ENCODE measurements around the gene PRKAG2. TPM values are rescaled to one million over a fixed set of nuclear protein-coding genes. Genes with fewer than 3 reads are reported as not detected.
A peak's percentile ranks its signal among the peaks of the same experiment; 100 is the strongest.
"Not testable (repeated sequence)": the region's sequence is repeated elsewhere in the genome, so short reads cannot be mapped to it uniquely, and the experiment has no call there.

PRKAG2 gene
- total RNA-seq, 2 donors from 2014 or later, result 21.6 to 31.7 TPM

- no peaks in the 10 kb centered on the region for H3K36me3 Mint-ChIP-seq (ENCODE audit: low read depth)
- no peaks in the 10 kb centered on the region for H3K27me3 Mint-ChIP-seq
- H3K4me3 Mint-ChIP-seq, result no peak overlapping the region
- H3K27ac Mint-ChIP-seq, result peak overlapping the region; percentile 47
- no peak for ATAC-seq (replicated peaks)
- H3K9me3 Mint-ChIP-seq, result no peaks in the 10 kb centered on the region
- H3K4me1 Mint-ChIP-seq, result peaks cover 14% of the 10 kb centered on the region
Observed at GRCh38 chr7:151836191-151836926, 40.6 kb downstream of the PRKAG2 start.

GRCh38 chr7:151835636-151836035, 41.3 kb downstream of the PRKAG2 start:
- Mint-ChIP-seq H3K27ac (peak overlapping the region; percentile 47), H3K36me3 (ENCODE audit: low read depth) (no peaks in the 10 kb centered on the region), H3K9me3 (no peaks in the 10 kb centered on the region), H3K4me1 (peaks cover 14% of the 10 kb centered on the region), H3K27me3 (no peaks in the 10 kb centered on the region), H3K4me3 (no peak overlapping the region)
- ATAC-seq (replicated peaks), result no peak

- Mint-ChIP-seq H3K9me3 (no peaks in the 10 kb centered on the region), H3K36me3 (ENCODE audit: low read depth) (no peaks in the 10 kb centered on the region), H3K27me3 (no peaks in the 10 kb centered on the region), H3K27ac (peak overlapping the region; percentile 51), H3K4me3 (peak overlapping the region; percentile 27), H3K4me1 (peaks cover 11% of the 10 kb centered on the region)
- peak; percentile 23 for ATAC-seq (replicated peaks)
Observed at GRCh38 chr7:151834271-151835035, 42.5 kb downstream of the PRKAG2 start.

GRCh38 chr7:151833691-151834090, 43.2 kb downstream of the PRKAG2 start:
- Mint-ChIP-seq H3K36me3 (ENCODE audit: low read depth) (no peaks in the 10 kb centered on the region), H3K4me3 (peak overlapping the region; percentile 27), H3K27ac (peak overlapping the region; percentile 51), H3K27me3 (no peaks in the 10 kb centered on the region), H3K4me1 (peaks cover 16% of the 10 kb centered on the region), H3K9me3 (no peaks in the 10 kb centered on the region)
- ATAC-seq (replicated peaks), result no peak

DNA sequence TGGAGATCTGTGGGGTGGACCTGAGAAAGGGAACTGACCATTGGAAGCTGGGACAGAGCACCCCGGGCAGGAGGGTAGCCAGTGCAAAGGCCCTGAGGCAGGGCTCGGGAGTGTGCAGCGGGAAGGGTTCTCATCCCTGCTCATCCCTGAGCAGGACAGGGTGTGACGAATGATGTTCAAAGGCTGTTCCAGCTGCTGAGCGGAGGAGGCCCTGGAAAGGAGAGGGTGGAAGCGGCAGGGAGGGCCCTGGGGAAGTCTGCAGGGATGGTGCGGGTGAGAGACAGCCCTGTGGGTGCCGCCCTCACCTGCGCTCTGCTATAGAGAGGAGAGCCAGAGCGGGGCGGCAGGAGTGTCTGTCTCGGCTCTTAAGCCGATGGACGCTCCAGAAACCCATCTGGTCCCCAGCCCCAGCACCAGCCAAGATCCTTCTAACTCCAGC, 43.7 kb downstream of the PRKAG2 start:
- Mint-ChIP-seq H3K27me3 (no peaks in the 10 kb centered on the region), H3K4me1 (peaks cover 16% of the 10 kb centered on the region), H3K36me3 (ENCODE audit: low read depth) (no peaks in the 10 kb centered on the region), H3K27ac (peak overlapping the region; percentile 60), H3K9me3 (no peaks in the 10 kb centered on the region), H3K4me3 (no peak overlapping the region)
- ATAC-seq (replicated peaks), result no peak

GRCh38 chr7:151832656-151833055, 44.3 kb downstream of the PRKAG2 start:
- peaks cover 19% of the 10 kb centered on the region for H3K4me1 Mint-ChIP-seq
- H3K36me3 Mint-ChIP-seq (ENCODE audit: low read depth), result no peaks in the 10 kb centered on the region
- no peaks in the 10 kb centered on the region for H3K9me3 Mint-ChIP-seq
- no peak overlapping the region for H3K4me3 Mint-ChIP-seq
- no peaks in the 10 kb centered on the region for H3K27me3 Mint-ChIP-seq
- no peak for ATAC-seq (replicated peaks)
- H3K27ac Mint-ChIP-seq, result peak overlapping the region; percentile 60

DNA sequence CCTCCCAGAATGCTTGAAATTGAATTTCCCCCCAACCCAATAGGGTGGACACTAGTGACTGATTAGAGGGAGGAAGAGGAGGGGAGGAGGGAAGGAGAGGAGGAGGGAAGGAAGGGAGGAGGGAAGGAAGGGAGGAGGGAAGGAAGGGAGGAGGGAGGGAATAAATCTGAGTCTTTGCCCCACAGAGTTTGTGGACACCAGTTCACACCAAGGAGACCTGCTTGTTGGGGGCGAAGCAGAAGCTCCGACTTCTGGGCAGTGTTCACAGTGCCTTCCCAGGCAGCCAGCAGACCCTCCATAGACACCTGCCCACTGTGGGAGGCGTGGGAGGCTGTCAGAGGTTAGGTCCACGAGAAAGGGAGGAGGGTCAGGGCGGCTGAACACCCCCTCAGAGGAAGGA, 44.8 kb downstream of the PRKAG2 start:
- Mint-ChIP-seq H3K27ac (no peak overlapping the region), H3K4me1 (peaks cover 20% of the 10 kb centered on the region), H3K9me3 (no peaks in the 10 kb centered on the region)

GRCh38 chr7:151831606-151832005, 45.3 kb downstream of the PRKAG2 start:
- no peak overlapping the region for H3K27ac Mint-ChIP-seq
- no peak overlapping the region for H3K4me3 Mint-ChIP-seq
- no peaks in the 10 kb centered on the region for H3K27me3 Mint-ChIP-seq
- H3K4me1 Mint-ChIP-seq, result peaks cover 22% of the 10 kb centered on the region
- no peaks in the 10 kb centered on the region for H3K9me3 Mint-ChIP-seq
- no peak for ATAC-seq (replicated peaks)
- no peaks in the 10 kb centered on the region for H3K36me3 Mint-ChIP-seq (ENCODE audit: low read depth)

More for the DNA sequence above, 44.8 kb downstream of the PRKAG2 start:
- no peak overlapping the region for H3K4me3 Mint-ChIP-seq
- H3K36me3 Mint-ChIP-seq (ENCODE audit: low read depth), result no peaks in the 10 kb centered on the region
- no peak for ATAC-seq (replicated peaks)
- H3K27me3 Mint-ChIP-seq, result no peaks in the 10 kb centered on the region

GRCh38 chr7:151830121-151830830, 46.6 kb downstream of the PRKAG2 start:
- H3K27me3 Mint-ChIP-seq, result no peaks in the 10 kb centered on the region
- no peaks in the 10 kb centered on the region for H3K9me3 Mint-ChIP-seq
- ATAC-seq (replicated peaks), result no peak
- H3K36me3 Mint-ChIP-seq (ENCODE audit: low read depth), result no peaks in the 10 kb centered on the region
- H3K4me3 Mint-ChIP-seq, result no peak overlapping the region
- no peak overlapping the region for H3K27ac Mint-ChIP-seq
- peaks cover 25% of the 10 kb centered on the region for H3K4me1 Mint-ChIP-seq

DNA sequence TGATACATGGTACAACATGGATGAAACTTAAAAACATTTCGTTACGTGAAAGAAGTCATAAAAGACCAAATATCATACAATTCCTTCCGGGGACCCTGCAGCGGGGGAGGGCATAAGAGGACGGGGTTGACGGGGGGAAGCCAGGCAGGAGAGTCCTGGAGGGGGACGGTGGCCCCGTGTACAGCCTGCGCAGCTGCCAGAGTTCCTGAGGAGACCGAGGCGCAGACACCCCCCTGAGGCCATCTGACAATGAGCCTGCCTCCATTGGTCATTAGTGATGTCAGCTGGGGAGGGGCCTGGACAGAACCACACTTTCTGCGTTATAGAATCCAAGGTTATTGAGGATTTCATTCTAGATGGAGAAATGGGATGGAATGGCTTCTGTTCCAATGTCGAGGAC, 47.2 kb downstream of the PRKAG2 start:
- ATAC-seq (replicated peaks), result no peak
- no peaks in the 10 kb centered on the region for H3K36me3 Mint-ChIP-seq (ENCODE audit: low read depth)
- no peaks in the 10 kb centered on the region for H3K27me3 Mint-ChIP-seq

DNA sequence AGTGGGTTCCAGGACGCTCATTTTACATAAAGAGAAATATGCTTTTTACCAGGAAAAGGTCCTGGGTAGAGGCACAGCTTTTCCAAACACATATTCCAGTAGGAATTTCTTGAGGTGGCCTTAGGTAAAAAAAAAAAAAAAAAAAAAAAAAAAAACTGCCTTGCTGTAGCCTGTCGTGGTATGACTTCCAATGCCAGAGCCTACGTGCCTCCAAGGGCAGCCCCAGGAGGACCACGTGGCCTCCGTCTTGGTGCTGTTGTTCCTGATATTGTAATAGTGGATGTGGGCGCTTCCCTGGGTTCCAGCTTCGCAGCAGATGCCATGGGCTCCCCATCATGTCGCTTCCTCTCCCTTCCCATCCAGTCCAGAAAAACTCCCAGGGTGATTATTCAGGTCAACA, 49.3 kb downstream of the PRKAG2 start:
- Mint-ChIP-seq H3K9me3 (no peaks in the 10 kb centered on the region), H3K27me3 (no peaks in the 10 kb centered on the region), H3K4me3 (no peak overlapping the region), H3K36me3 (ENCODE audit: low read depth) (no peaks in the 10 kb centered on the region), H3K4me1 (peaks cover 22% of the 10 kb centered on the region), H3K27ac (no peak overlapping the region)
- no peak for ATAC-seq (replicated peaks)

More for the DNA sequence above, 47.2 kb downstream of the PRKAG2 start:
- Mint-ChIP-seq H3K27ac (no peak overlapping the region), H3K4me1 (peaks cover 25% of the 10 kb centered on the region), H3K4me3 (no peak overlapping the region), H3K9me3 (no peaks in the 10 kb centered on the region)

GRCh38 chr7:151826316-151826715, 50.6 kb downstream of the PRKAG2 start:
- not testable (repeated sequence) for H3K9me3 Mint-ChIP-seq, H3K4me3 Mint-ChIP-seq
- H3K4me1 Mint-ChIP-seq, result peaks cover 22% of the 10 kb centered on the region

DNA sequence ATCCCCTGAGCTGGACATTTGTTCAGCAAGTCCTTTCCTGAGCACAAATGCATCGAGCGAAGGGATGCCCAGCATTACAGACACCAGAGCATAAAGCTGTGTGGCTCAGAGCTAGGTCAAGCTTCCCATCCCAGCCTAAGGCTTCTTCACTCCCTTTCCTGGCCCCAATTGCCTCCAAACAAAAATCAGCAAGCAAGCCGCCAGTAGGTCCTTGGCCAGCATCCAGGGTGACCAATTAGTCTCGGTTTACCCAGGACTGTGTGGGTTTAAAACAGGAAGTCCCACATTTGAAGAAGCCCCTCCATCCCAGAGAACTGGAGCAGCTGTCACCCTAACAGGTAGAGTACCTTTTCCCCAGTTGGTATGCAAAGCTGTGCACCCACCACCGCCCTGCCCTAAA, 51.2 kb downstream of the PRKAG2 start:
- H3K36me3 Mint-ChIP-seq (ENCODE audit: low read depth), result no peaks in the 10 kb centered on the region
- H3K4me3 Mint-ChIP-seq, result no peak overlapping the region
- H3K9me3 Mint-ChIP-seq, result no peaks in the 10 kb centered on the region

More at GRCh38 chr7:151826316-151826715, 50.6 kb downstream of the PRKAG2 start:
- not testable (repeated sequence) for H3K27ac Mint-ChIP-seq; H3K36me3 Mint-ChIP-seq (ENCODE audit: low read depth); H3K27me3 Mint-ChIP-seq; ATAC-seq (replicated peaks)

GRCh38 chr7:151824373-151824933, 52.5 kb downstream of the PRKAG2 start:
- Mint-ChIP-seq H3K27ac (peak overlapping the region; percentile 9), H3K36me3 (ENCODE audit: low read depth) (no peaks in the 10 kb centered on the region), H3K27me3 (no peaks in the 10 kb centered on the region), H3K4me3 (no peak overlapping the region), H3K9me3 (no peaks in the 10 kb centered on the region), H3K4me1 (peaks cover 21% of the 10 kb centered on the region)
- no peak for ATAC-seq (replicated peaks)

More for the DNA sequence above, 51.2 kb downstream of the PRKAG2 start:
- Mint-ChIP-seq H3K27ac (no peak overlapping the region), H3K27me3 (no peaks in the 10 kb centered on the region), H3K4me1 (peaks cover 22% of the 10 kb centered on the region)
- no peak for ATAC-seq (replicated peaks)
